Measurements from ENCODE around the gene BYSL. TPM values are rescaled to one million over a fixed set of nuclear protein-coding genes. Genes with fewer than 3 reads are reported as not detected.

BYSL gene
- total and polyA plus RNA-seq, 4 donors = 5.4 to 11.6 (median 8.6) TPM

GRCh38 chr6:41939176-41939847 lies 18.0 kb downstream of the BYSL start:
- Histone ChIP-seq H3K27me3 (ENCODE audit: control insufficient read depth in 4 of 4, insufficient read depth in 4 of 4, low read length in 3 of 4) (no peaks in the 10 kb centered on the region), H3K9me3 (ENCODE audit: control insufficient read depth in 4 of 4, low read length in 3 of 4) (no peaks in the 10 kb centered on the region), H3K4me1 (ENCODE audit: control insufficient read depth in 4 of 4, insufficient read depth in 4 of 4, low read length in 3 of 4) (peaks cover 3 to 34% (median 20%) of the 10 kb centered on the region in 4 donors), H3K36me3 (ENCODE audit: control insufficient read depth in 4 of 4, insufficient read depth in 3 of 4, low read depth in 1 of 4, low read length in 3 of 4) (peaks cover 0 to 12% (median 7%) of the 10 kb centered on the region in 4 donors), H3K27ac (ENCODE audit: low read depth in 1 of 2, low read length in 2 of 2) (peak overlapping the region; percentile 22 to 31), H3K4me3 (ENCODE audit: low read depth in 1 of 3, low read length in 3 of 3) (peak overlapping the region in 1 of 3 donors; percentile 6), H3K9ac (ENCODE audit: low read depth in 1 of 2, low read length in 2 of 2) (no peak overlapping the region)
- WGBS = 71% methylated on average over 11 of the region's 11 CpGs
- no peak for DNase-seq (ENCODE audit: low spot score)
- TF ChIP-seq RAD21 (IDR thresholded peaks at IDR 0.05) = no peak
- no peak for TF ChIP-seq REST (IDR thresholded peaks at IDR 0.05)
- no peak for TF ChIP-seq JUND (IDR thresholded peaks at IDR 0.05)
- TF ChIP-seq CTCF (IDR thresholded peaks at IDR 0.05; ENCODE audit: low read depth, low read length, missing input control) = no peak
- no peak for TF ChIP-seq ZBTB33 (IDR thresholded peaks at IDR 0.05)
- no peak for TF ChIP-seq TAF1 (conservative IDR thresholded peaks at IDR 0.05)

- 42% methylated on average over 27 of the region's 27 CpGs for WGBS
- Histone ChIP-seq H3K9ac (ENCODE audit: low read depth in 1 of 2, low read length in 2 of 2) (no peak overlapping the region), H3K27me3 (ENCODE audit: control insufficient read depth in 4 of 4, insufficient read depth in 4 of 4, low read length in 3 of 4) (no peaks in the 10 kb centered on the region), H3K4me3 (ENCODE audit: low read depth in 1 of 3, low read length in 3 of 3) (peak overlapping the region in 2 of 3 donors; percentile 87 to 89), H3K36me3 (ENCODE audit: control insufficient read depth in 4 of 4, insufficient read depth in 3 of 4, low read depth in 1 of 4, low read length in 3 of 4) (peaks cover 0 to 4% (median 1%) of the 10 kb centered on the region in 4 donors), H3K9me3 (ENCODE audit: control insufficient read depth in 4 of 4, low read length in 3 of 4) (no peaks in the 10 kb centered on the region), H3K27ac (ENCODE audit: low read depth in 1 of 2, low read length in 2 of 2) (peak overlapping the region; percentile 71 to 83), H3K4me1 (ENCODE audit: control insufficient read depth in 4 of 4, insufficient read depth in 4 of 4, low read length in 3 of 4) (peaks cover 3 to 34% (median 20%) of the 10 kb centered on the region in 4 donors)
- DNase-seq (ENCODE audit: low spot score) = peak; percentile 69
- TF ChIP-seq HNF4G (IDR thresholded peaks at IDR 0.05) (no peak), REST (IDR thresholded peaks at IDR 0.05) (no peak), YY1 (IDR thresholded peaks at IDR 0.05) (no peak), RXRA (IDR thresholded peaks at IDR 0.05) (no peak), JUND (IDR thresholded peaks at IDR 0.05) (no peak), MAX (IDR thresholded peaks at IDR 0.05) (no peak), CTCF (IDR thresholded peaks at IDR 0.05; ENCODE audit: low read depth, low read length, missing input control) (no peak), ATF3 (IDR thresholded peaks at IDR 0.05) (no peak), EGR1 (IDR thresholded peaks at IDR 0.05; ENCODE audit: low read depth in 2 of 2) (no peak), GABPA (IDR thresholded peaks at IDR 0.05 in 1 of 2, conservative IDR thresholded peaks at IDR 0.05 in 1 of 2) (no peak), RAD21 (IDR thresholded peaks at IDR 0.05) (no peak), FOXA2 (IDR thresholded peaks at IDR 0.05) (no peak)
Measured at GRCh38 chr6:41939848-41940758, 18.8 kb downstream of the BYSL start.

Data from liver (tissue), 9 donors.